GM12875 (cell line): ENCODE measurements around the gene PTPN14.
"Not testable (repeated sequence)": the region's sequence is repeated elsewhere in the genome, so short reads cannot be mapped to it uniquely, and the experiment has no call there.

Experiments
- H3K4me3 ChIP-seq: one replicate; pipeline ENCODE4 v1.5.1; 2011; ENCODE audit warnings: low read depth, low read length, control low read depth
- TF ChIP-seq, protein P1 (sequence below): IDR thresholded peaks from 2 replicates; pipeline ENCODE4 v1.5.1; 2011; ENCODE audit warnings: low read depth, mild to moderate bottlenecking, control low read depth, inconsistent platforms, low read length, moderate library complexity, borderline replicate concordance; ENCODE audit not compliant: insufficient read depth

The PTPN14 gene

DNA sequence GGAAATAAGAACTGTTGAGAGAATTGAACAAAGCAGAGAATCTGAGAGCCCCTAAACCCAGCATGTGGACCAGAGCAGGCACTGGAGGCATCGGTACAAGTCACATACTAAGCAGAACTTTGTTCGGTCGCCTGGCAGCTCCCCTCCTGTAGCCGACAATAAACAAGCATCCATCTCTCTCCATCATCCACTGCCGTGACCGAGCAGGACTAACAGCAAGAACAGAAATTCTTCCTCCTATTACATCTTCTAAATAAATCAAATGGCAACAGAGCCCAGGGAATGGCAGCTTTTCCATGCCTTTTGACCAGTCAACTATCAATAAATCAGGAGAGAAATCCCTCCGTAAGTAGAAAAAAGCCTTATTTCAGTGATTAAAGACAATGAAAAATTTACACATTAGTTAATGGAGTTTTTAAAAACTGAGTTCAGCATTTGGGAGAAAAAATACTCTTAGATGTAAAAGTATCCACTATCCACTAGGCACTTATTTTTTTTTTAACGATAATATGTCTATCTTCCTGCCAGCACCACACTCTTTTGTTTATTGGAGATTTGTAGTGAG, 36.5 kb downstream of the PTPN14 start:
- TF ChIP-seq, protein P1, sequence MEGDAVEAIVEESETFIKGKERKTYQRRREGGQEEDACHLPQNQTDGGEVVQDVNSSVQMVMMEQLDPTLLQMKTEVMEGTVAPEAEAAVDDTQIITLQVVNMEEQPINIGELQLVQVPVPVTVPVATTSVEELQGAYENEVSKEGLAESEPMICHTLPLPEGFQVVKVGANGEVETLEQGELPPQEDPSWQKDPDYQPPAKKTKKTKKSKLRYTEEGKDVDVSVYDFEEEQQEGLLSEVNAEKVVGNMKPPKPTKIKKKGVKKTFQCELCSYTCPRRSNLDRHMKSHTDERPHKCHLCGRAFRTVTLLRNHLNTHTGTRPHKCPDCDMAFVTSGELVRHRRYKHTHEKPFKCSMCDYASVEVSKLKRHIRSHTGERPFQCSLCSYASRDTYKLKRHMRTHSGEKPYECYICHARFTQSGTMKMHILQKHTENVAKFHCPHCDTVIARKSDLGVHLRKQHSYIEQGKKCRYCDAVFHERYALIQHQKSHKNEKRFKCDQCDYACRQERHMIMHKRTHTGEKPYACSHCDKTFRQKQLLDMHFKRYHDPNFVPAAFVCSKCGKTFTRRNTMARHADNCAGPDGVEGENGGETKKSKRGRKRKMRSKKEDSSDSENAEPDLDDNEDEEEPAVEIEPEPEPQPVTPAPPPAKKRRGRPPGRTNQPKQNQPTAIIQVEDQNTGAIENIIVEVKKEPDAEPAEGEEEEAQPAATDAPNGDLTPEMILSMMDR, result no peak
- H3K4me3 ChIP-seq, result no peak overlapping the region

DNA sequence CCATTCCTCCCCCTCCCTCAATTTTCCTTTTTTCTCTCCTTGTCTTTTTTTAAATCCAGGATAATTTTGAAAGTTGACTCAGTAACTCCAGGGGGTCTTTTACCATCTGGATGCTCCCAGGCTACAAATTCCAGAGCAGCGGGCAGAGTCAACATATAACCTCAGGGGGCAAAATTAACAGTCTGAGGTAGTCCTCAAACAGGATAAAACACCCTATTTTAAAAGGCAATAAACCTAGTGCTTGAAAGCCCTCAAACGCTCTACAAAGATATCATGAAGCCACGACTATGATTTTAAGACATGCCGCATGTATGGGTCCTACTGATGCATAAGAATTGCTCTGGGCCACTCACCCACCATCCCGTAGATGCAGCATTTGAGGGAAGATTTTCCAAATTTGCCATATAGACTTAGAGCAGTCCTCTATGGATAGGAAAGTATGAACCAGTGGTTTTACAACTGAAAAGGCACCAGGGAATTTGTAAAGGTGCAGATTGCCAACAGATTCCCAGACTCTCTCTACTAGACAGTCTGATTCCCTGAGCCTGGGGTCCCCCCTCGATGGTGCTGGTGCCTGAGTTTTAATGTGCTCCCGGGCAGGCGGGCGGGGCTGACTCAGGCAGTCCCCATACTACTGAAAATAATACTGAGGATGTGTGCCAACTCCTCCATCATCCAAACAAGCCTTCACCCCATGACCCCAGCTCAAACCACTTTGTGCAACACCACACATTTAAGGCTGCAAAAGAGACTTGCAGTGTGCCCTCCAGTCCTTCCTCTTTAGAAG, 37.2 kb downstream of the PTPN14 start:
- no peak overlapping the region for H3K4me3 ChIP-seq
- TF ChIP-seq, protein P1, result no peak

DNA sequence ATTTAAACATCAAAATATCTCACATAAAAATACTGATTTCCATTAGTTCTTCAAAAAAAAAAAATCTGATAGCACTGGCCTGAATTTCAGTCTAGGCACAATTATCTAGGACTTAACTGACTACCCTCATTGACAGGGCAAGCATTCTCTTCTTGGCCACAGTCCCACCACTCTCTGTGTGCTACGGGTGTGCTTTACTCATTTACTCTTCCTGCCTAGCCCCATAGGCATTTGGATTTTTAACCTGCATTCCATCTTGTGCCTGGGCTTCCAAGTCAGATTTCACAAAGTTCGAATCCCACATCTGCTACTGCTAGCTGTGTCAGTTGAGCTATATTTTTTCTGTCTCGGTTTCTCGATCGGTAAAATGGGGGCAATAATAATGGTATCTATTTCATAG, 38.0 kb downstream of the PTPN14 start:
- no peak overlapping the region for H3K4me3 ChIP-seq
- TF ChIP-seq, protein P1, result no peak

DNA sequence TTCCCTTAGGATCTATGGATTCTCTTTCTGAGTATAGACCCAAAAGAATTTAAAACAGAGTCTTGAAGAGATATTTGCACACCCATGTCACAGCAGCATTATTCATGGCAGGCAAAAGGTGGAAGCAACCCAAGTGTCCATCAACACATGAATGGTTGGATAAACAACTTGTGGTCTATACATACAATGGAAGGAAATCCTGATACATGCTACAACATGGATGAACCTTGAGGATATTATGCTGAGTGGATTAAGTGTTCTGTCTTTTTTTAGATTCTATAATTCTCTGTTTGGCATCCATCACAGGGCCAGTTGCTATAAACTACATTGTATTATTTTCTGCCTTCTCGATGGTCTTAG, 39.8 kb downstream of the PTPN14 start:
- TF ChIP-seq, protein P1, result no peak
- H3K4me3 ChIP-seq, result no peak overlapping the region

DNA sequence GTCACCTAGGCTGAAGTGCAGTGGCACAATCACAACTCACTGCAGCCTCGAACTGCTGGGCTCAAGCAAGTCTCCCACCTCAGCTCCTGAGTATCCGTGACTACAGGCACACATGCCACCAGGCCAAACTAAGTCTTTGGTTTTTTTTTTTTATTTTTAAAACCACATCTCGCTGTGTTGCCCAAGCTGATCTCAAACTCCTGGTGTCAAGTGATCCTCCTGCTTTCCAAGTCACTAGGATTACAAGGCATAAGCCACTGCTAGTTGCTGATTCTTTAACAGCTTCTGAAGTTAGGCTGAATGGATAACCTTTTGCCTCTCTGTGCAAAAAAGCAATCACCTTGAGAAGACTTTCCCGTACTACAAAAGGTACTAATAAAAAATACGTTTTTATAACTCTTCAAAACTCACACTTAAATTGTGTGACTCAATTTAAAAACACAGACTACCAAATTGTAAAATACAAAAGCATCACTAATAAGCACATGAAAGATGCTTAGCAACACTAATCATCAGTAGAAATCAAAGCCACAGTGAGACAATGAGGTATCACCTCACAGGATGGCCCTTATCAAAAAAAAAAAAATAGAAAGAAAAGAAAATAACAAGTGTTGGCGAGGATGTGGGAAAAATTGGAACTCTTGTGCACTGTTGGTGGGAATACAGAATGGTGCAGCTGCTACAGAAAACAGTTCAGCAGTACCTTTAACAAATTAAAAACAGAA, 40.3 kb downstream of the PTPN14 start:
- TF ChIP-seq, protein P1, result no peak
- H3K4me3 ChIP-seq, result no peak overlapping the region

DNA sequence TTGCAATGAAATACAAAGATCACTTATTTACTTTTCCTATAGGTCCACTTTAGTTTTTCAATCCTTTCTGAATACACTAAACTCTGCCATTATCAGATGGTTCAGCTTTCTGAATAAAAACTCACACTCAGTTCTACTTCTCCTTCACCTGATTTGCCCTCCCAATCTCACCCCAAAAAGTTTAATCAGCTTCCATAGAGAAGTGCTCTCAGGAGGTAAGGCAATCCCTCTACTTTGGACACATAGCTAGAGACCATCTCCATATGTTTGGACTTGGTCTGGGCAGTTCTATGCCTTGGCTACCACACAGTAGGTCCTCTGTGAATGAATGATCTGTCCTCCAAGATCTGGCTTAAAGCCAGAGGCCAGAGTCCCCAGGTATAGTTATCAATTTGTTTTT, 40.9 kb downstream of the PTPN14 start:
- TF ChIP-seq, protein P1, result no peak
- no peak overlapping the region for H3K4me3 ChIP-seq

DNA sequence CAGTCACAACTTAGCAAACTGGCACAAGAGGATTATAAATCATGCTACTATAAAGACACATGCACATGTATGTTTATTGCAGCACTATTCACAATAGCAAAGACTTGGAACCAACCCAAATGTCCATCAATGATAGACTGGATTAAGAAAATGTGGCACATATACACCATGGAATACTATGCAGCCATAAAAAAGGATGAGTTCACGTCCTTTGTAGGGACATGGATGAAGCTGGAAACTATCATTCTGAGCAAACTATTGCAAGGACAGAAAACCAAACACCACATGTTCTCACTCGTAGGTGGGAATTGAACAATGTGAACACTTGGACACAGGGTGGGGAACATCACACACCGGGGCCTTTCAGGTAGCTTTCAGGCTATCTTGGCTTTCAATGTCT, 41.8 kb downstream of the PTPN14 start:
- not testable (repeated sequence) for H3K4me3 ChIP-seq
